Measurements from ENCODE around the gene RASA3.
"Not testable (repeated sequence)": the region's sequence is repeated elsewhere in the genome, so short reads cannot be mapped to it uniquely, and the experiment has no call there.

The RASA3 gene

GRCh38 chr13:114124431-114124830 is 8.0 kb downstream of the RASA3 start:
- no peak for DNase-seq

- DNase-seq = no peak
Measured at GRCh38 chr13:114123876-114124275, 8.5 kb downstream of the RASA3 start.

GRCh38 chr13:114123448-114123847 is 9.0 kb downstream of the RASA3 start:
- DNase-seq = no peak

DNA sequence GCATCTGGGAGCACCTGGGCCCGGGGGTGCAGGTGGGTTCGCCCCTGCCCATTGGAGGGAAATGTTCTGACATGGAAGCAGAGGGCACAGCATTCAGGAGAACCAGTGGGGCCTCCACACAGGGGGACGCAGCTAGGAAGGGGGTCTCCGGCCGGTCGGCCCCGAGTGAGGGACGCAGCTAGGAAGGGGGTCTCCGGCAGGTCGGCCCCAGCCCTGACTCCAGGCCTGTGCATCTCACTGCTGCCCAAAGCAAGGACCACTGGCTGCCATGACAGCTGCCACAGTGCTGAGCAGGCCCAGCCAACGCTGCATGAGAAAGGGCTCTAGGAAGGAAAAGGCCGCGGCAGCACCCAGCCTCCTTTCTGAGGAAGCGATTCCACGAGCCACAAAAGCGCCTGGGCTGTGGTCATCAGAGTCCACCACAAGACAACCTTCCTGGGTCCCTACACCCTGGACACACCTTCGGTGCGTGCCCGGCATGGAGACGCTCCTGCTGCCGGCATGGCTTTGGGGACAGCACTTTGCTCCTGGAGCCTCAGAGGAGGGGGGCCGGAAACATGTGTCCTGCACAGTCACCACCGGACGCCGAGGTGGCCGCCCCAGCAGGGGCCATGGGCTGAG is 9.7 kb downstream of the RASA3 start:
- DNase-seq = no peak

GRCh38 chr13:114122127-114122511 is 10.3 kb downstream of the RASA3 start:
- DNase-seq = no peak

DNA sequence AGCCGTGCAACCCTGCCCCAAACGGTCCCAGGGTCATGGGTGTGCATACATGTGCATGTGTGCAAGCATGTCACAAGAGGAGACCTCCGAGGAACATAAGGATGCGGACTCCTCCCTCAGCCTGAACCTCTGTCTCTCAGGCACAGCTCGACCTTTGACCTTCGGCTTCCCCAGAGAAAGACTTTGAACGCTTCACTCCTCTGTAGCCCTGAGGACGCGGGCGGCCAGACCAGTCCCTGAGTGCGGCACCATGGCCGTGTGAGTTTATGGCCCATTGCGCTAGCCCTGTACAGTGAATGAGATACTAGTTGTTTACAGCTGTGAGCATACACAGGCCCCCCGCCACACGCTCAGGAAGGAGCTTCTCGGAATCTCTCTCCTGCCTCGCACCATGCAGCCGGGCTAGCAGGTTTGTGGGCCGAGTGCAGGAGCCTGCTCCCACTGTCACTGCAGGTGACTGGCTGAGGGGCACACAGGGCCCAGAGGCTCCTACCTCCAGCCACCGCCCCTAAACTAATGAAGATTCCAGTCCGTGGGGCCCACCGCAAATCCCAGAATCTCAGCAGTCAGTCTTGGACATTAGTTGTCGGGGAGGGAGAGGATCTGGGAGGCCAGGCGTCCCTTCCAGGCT is 10.8 kb downstream of the RASA3 start:
- DNase-seq = no peak

GRCh38 chr13:114121031-114121430 is 11.4 kb downstream of the RASA3 start:
- no peak for DNase-seq

DNA sequence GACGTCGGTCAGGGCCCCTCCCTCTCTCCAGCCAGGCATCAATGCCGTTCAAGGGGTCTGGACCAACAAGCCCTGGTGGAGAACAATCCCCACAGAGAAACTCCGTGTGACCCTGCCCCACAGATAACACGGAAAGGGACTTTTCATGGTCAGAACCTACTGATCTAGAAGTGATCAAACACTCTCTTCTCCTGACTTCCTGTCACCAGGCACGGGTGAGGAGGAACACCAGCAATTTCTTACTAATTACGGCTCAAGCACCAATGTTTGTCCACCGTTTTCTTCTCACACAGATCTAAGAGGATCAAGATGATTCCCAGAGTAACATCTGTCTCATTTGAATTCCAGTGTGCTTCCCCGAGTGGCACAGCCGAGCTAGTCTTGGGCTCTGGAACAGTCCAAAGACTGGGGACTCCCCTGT is 11.8 kb downstream of the RASA3 start:
- no peak for DNase-seq

GRCh38 chr13:114119196-114119595 is 13.2 kb downstream of the RASA3 start:
- DNase-seq = no peak

DNA sequence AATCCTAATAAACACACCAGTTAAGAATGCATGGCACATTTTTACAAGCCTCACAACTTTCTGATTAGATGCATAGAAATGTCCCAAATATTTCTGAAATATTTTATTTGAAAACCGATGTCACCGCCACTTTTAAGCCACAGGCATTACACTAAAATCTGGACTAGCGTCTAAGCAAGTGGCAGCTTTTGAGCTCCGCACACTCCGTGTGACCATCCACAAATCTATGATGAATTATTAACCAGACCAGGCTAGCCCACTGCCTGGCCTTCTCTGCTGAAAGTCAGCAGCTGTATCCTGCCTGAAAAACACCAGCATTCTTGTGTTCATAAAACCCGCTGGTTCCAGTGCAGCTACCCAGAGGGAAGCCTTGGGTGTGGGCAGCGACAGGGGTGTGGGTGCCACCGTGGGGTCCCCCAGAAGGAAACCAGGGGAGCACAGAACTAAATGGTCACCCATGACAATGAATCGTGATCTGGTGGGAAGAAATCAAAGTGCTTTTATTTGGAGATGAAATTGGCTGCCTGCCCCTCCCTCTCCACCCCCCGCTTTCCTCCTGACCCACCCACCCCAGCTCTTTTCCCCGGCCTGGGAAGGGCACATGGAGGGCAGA is 13.8 kb downstream of the RASA3 start:
- no peak for DNase-seq

DNA sequence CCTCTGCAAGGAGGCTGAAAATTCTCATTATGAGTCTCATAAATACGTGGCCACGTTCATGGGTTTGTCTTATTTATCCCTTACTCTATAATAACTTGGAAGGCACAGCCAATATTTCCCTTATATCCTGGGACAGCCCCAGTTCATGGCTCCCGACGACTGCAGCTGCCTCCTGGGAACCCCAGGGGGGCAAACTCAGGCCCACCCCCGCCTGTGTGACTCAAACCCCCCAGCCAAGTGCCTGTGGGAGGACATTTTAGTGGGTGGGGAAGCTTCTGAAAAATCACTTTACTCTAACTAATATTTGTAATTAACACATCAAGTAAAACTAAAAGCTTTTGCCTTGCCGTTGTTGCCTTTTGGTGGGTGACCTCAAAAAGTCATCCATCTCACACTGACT is 14.3 kb downstream of the RASA3 start:
- DNase-seq = no peak

- DNase-seq = not testable (repeated sequence)
Measured at GRCh38 chr13:114117341-114117874, 15.0 kb downstream of the RASA3 start.

- no peak for DNase-seq
Measured at GRCh38 chr13:114116734-114117133, 15.7 kb downstream of the RASA3 start.

- no peak for DNase-seq
Measured at GRCh38 chr13:114115796-114116195, 16.6 kb downstream of the RASA3 start.

- no peak for DNase-seq
Measured at GRCh38 chr13:114115191-114115671, 17.2 kb downstream of the RASA3 start.

- DNase-seq = not testable (repeated sequence)
Measured at GRCh38 chr13:114114666-114115065, 17.8 kb downstream of the RASA3 start.

DNA sequence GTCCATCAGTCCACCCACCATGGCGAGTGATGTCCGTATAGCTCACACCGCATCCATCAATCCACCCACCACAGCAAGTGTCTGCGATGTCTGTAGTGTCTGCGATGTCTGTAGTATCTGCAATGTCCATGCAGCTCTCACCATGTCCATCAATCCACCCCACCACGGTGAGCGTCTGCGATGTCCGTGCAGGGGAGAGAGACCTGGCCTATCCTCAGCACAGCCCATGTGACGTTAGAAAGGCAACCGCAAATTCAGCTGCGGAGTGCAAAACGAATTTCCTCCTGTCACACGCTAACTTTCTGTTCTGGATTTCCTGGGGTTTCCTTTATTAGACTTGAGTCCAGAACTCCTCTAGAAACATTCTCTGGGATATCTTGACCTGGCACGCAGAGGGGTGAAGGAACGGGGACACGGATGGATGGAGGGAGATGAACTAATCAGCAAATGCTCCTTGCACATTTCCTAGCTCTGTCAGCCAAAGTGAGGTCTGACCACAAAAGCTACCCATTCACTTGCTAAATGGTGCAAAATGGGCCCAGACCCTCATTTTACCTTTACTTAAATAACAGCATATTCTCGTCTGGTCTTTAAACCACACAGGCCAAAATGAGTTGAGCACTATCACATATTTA is 18.3 kb downstream of the RASA3 start:
- no peak for DNase-seq

- DNase-seq = not testable (repeated sequence)
Measured at GRCh38 chr13:114113395-114113794, 19.0 kb downstream of the RASA3 start.

DNA sequence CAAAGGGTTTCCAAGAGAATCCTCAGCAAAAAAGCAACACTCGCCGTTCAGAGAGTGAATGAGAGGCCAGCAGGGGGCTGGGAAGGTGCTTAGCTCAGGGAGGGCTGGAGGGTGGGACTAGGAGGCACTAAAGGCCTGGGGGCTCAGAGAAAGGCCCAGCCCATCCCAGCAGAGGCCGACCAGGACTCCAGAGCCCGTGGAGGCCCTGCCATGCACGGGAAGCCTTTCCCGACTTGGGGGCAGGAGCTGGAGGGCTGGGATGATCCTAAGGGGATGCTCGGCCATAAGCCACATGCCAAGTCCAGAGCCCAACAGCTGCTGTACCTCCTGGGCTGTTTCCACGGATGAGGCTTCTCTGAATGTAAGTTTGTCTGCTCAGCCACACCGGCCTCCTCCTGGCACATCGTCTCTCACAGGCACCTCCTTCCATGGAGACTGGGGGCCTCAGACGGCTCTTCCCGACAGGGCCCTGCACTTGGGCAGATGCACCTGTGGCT is 19.5 kb downstream of the RASA3 start:
- no peak for DNase-seq

GRCh38 chr13:114112231-114112825 is 20.1 kb downstream of the RASA3 start:
- no peak for DNase-seq

DNA sequence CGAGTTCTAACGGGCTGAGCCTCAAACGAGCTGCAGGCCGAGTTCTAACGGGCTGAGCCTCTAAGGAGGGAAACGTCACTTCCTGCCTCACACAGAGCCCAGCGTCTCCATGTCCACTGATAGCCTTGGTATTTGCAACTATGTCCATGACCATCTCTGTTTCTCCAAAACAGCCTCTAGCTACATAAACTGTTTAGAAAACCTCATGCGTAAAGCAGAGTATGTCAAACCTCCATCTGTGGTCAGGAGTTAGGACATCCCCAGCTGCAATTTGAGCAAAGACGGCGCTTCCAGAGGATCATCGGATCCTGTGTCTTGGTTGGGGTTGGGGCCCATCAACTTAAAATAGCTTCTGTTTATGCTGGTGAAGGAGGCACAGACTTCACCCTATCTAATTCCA is 20.8 kb downstream of the RASA3 start:
- no peak for DNase-seq

DNA sequence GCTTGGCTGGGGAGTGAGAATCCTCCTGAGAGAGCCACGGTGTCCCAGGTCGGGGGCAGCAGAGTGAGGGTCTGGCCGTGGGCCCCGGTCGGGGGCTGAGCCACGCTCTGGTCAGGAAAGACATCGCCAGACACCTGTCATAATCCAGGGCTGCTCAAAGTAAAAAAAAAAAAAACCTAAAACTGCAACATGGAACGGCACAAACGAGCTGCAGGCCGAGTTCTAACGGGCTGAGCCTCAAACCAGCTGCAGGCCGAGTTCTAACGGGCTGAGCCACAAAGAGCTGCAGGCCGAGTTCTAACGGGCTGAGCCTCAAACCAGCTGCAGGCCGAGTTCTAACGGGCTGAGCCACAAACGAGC is 21.6 kb downstream of the RASA3 start:
- DNase-seq = not testable (repeated sequence)
